IMR-90 (cell line): ENCODE results near the gene TFIP11. TPM values are rescaled to one million over a fixed set of nuclear protein-coding genes. Genes with fewer than 3 reads are reported as not detected.

ENCODE experiments used
- ATAC-seq: fragments of 200-7000 bp; cut with Tn5 transposase; 2 replicates; pipeline ENCODE4 v1.9.1; 2020; ENCODE audit warnings: low read depth, mild to moderate bottlenecking, moderate library complexity
- BruUV-seq: library from RNA; stranded (reverse); fragments of 400-500 nt; replicated peaks from 2 replicates; lab custom pipeline; 2021; lab: Mats Ljungman, UMichigan
- CTCF ChIA-PET: fragments of 300-600 bp; formaldehyde crosslinking; extraction: SDS; loops from one replicate; lab custom pipeline; 2021; ENCODE audit warnings: antibody characterized with exemption; lab: Yijun Ruan, JAX
- POLR2A ChIA-PET: fragments of 300-600 bp; sonication (Branson Sonifier 250); formaldehyde crosslinking; loops from one replicate; lab custom pipeline; 2022; ENCODE audit warnings: antibody characterized with exemption; ENCODE audit not compliant: unreplicated experiment; lab: Charles Lee
- DNase-seq: peaks from one replicate; pipeline ENCODE4 v3.0.0; 2013
- H2AFZ ChIP-seq: replicated peaks from 2 replicates; pipeline ENCODE3; 2013; ENCODE audit warnings: low read length, mild to moderate bottlenecking; ENCODE audit not compliant: poor library complexity
- H2AK5ac ChIP-seq: 2 replicates; pipeline ENCODE4 v1.6.1; 2013; ENCODE audit warnings: low read depth, low read length, inconsistent platforms
- H2AK9ac ChIP-seq: replicated peaks from 2 replicates; pipeline ENCODE3; 2013; ENCODE audit warnings: mild to moderate bottlenecking, low read depth, low read length, moderate library complexity; ENCODE audit not compliant: poor library complexity
- H2BK120ac ChIP-seq: 2 replicates; pipeline ENCODE4 v1.6.1; 2013; ENCODE audit warnings: low read depth, low read length, inconsistent platforms
- H2BK15ac ChIP-seq: 3 replicates; pipeline ENCODE4 v1.6.1; 2013; ENCODE audit warnings: low read depth, low read length, inconsistent platforms
- H2BK20ac ChIP-seq: 2 replicates; pipeline ENCODE4 v1.6.1; 2013; ENCODE audit warnings: low read depth, mild to moderate bottlenecking, inconsistent platforms, low read length, moderate library complexity
- H2BK5ac ChIP-seq: 2 replicates; pipeline ENCODE4 v1.6.1; 2013; ENCODE audit warnings: mild to moderate bottlenecking, low read depth, low read length, inconsistent platforms; ENCODE audit not compliant: poor library complexity, severe bottlenecking
- H3K14ac ChIP-seq: replicated peaks from 2 replicates; pipeline ENCODE4 v1.6.1; 2013; ENCODE audit warnings: low read depth, low read length, inconsistent platforms
- H3K18ac ChIP-seq: 2 replicates; pipeline ENCODE4 v1.6.1; 2013; ENCODE audit warnings: low read depth, low read length, control low read depth
- H3K23ac ChIP-seq: 2 replicates; pipeline ENCODE4 v1.6.1; 2013; ENCODE audit warnings: low read depth, low read length, inconsistent platforms
- H3K27ac ChIP-seq: 2 replicates; pipeline ENCODE4 v1.5.1; 2013; ENCODE audit warnings: mild to moderate bottlenecking, control low read depth, low read length; ENCODE audit not compliant: insufficient read depth
- H3K27me3 ChIP-seq: 2 replicates; pipeline ENCODE4 v1.6.1; 2013; ENCODE audit warnings: low read length; ENCODE audit not compliant: control insufficient read depth, insufficient read depth
- H3K36me3 ChIP-seq: 2 replicates; pipeline ENCODE4 v1.6.1; 2013; ENCODE audit warnings: low read length, mixed read lengths; ENCODE audit not compliant: control insufficient read depth, insufficient read depth
- H3K4ac ChIP-seq: 2 replicates; pipeline ENCODE4 v1.6.1; 2013; ENCODE audit warnings: low read depth, low read length, inconsistent platforms
- H3K4me1 ChIP-seq: 2 replicates; pipeline ENCODE4 v1.6.1; 2013; ENCODE audit warnings: low read length, mixed read lengths; ENCODE audit not compliant: control insufficient read depth, insufficient read depth
- H3K4me2 ChIP-seq: 2 replicates; pipeline ENCODE4 v1.6.1; 2013; ENCODE audit warnings: low read depth, mild to moderate bottlenecking, control low read depth, low read length, moderate library complexity
- H3K4me3 ChIP-seq: 2 replicates; pipeline ENCODE4 v1.5.1; 2013; ENCODE audit warnings: low read depth, mild to moderate bottlenecking, control low read depth, low read length, moderate library complexity; ENCODE audit not compliant: insufficient read depth
- H3K56ac ChIP-seq: 2 replicates; pipeline ENCODE4 v1.6.1; 2013; ENCODE audit warnings: low read length, inconsistent platforms; ENCODE audit not compliant: insufficient read depth; ENCODE audit errors: extremely low read depth
- H3K79me1 ChIP-seq, 2 experiments: 2 replicates each; pipeline ENCODE4 v1.6.1; 2013; ENCODE audit warnings: low read length in 2 of 2, inconsistent platforms in 1 of 2, low read depth in 1 of 2
- H3K9ac ChIP-seq: 2 replicates; pipeline ENCODE4 v1.6.1; 2013; ENCODE audit warnings: low read depth, low read length, control low read depth
- H3K9me1 ChIP-seq: 2 replicates; pipeline ENCODE4 v1.6.1; 2013; ENCODE audit warnings: low read length, inconsistent platforms; ENCODE audit not compliant: insufficient read depth
- H3K9me3 ChIP-seq: 2 replicates; pipeline ENCODE4 v1.6.1; 2013; ENCODE audit warnings: low read length; ENCODE audit not compliant: control insufficient read depth, insufficient read depth
- H4K20me1 ChIP-seq: 2 replicates; pipeline ENCODE4 v1.6.1; 2013; ENCODE audit warnings: low read length, inconsistent platforms; ENCODE audit not compliant: insufficient read depth
- H4K5ac ChIP-seq: 2 replicates; pipeline ENCODE4 v1.6.1; 2013; ENCODE audit warnings: mild to moderate bottlenecking, low read depth, low read length, control low read depth
- H4K8ac ChIP-seq, 2 experiments: 2 replicates each; pipeline ENCODE4 v1.6.1; 2013; ENCODE audit warnings: low read depth in 2 of 2, low read length in 2 of 2, control low read depth in 1 of 2, inconsistent platforms in 1 of 2
- H4K91ac ChIP-seq: 2 replicates; pipeline ENCODE4 v1.6.1; 2013; ENCODE audit warnings: low read depth, low read length, inconsistent platforms; ENCODE audit not compliant: insufficient read depth
- BHLHE40 ChIP-seq: fragments of 150-350 bp; IDR thresholded peaks from 2 replicates; pipeline ENCODE4 v1.6.1; 2016; ENCODE audit warnings: mild to moderate bottlenecking, low read depth, low read length
- CEBPB ChIP-seq: IDR thresholded peaks from 2 replicates; pipeline ENCODE4 v1.6.1; 2012; ENCODE audit warnings: low read depth, low read length, improper control_type of control experiment
- CHD1 ChIP-seq: IDR thresholded peaks from 2 replicates; pipeline ENCODE4 v1.6.1; 2012; ENCODE audit warnings: low read depth, low read length, improper control_type of control experiment
- FOS ChIP-seq: fragments of 150-350 bp; IDR thresholded peaks from 2 replicates; pipeline ENCODE4 v1.6.1; 2016; ENCODE audit warnings: low read depth, low read length
- MAFK ChIP-seq: IDR thresholded peaks from 2 replicates; pipeline ENCODE4 v1.6.1; 2012; ENCODE audit warnings: low read depth, low read length, improper control_type of control experiment
- MAZ ChIP-seq: IDR thresholded peaks from 2 replicates; pipeline ENCODE4 v1.6.1; 2012; ENCODE audit warnings: low read depth, mild to moderate bottlenecking, low read length, improper control_type of control experiment, moderate library complexity, borderline replicate concordance
- MXI1 ChIP-seq: IDR thresholded peaks from 2 replicates; pipeline ENCODE4 v1.6.1; 2012; ENCODE audit warnings: low read depth, mild to moderate bottlenecking, low read length, moderate library complexity, borderline replicate concordance
- NFE2L2 ChIP-seq: fragments of 150-350 bp; IDR thresholded peaks from 2 replicates; pipeline ENCODE4 v1.6.1; 2016; ENCODE audit warnings: low read depth, mild to moderate bottlenecking, low read length
- POLR2A ChIP-seq: IDR thresholded peaks from 2 replicates; pipeline ENCODE4 v1.6.1; 2012; ENCODE audit warnings: mild to moderate bottlenecking, low read depth, low read length
- RAD21 ChIP-seq: IDR thresholded peaks from 2 replicates; pipeline ENCODE4 v1.6.1; 2012; ENCODE audit warnings: low read length, improper control_type of control experiment
- RCOR1 ChIP-seq: IDR thresholded peaks from 2 replicates; pipeline ENCODE4 v1.6.1; 2012; ENCODE audit warnings: mild to moderate bottlenecking, low read length, improper control_type of control experiment; ENCODE audit not compliant: insufficient replicate concordance
- RFX5 ChIP-seq: IDR thresholded peaks from 2 replicates; pipeline ENCODE4 v1.8.0; 2012; ENCODE audit warnings: low read depth, mild to moderate bottlenecking, low read length, moderate library complexity
- SMC3 ChIP-seq: fragments of 150-350 bp; IDR thresholded peaks from 2 replicates; pipeline ENCODE4 v1.6.1; 2016; ENCODE audit warnings: low read depth, mild to moderate bottlenecking, antibody characterized with exemption, low read length, moderate library complexity
- WGBS, 2 experiments: methylation state at CpG; one replicate each; pipeline versions ENCODE4 v1.1.5 to v1.1.7; 2013; ENCODE audit warnings: missing lambda C conversion rate in 2 of 2; ENCODE audit not compliant: insufficient read length in 1 of 2; ENCODE audit errors: extremely low coverage in 2 of 2; 5-methylcytosine and 5-hydroxymethylcytosine counted together
- dilution Hi-C: fragments of 300-500 bp; cut with HindIII; formaldehyde crosslinking; loops from one replicate; pipeline ENCODE4 v1.14.3; 2018; ENCODE audit warnings: low sequenced_read_pairs; ENCODE audit not compliant: unreplicated experiment
- in situ Hi-C: fragments of 300-500 bp; cut with MboI; formaldehyde crosslinking; loops from 3 replicates; pipeline ENCODE4 v1.14.3; 2019; ENCODE audit warnings: low sequenced_read_pairs, inconsistent platforms, mixed read lengths
- intact Hi-C: fragments of 100-400 bp; cut with micrococcal nuclease; formaldehyde crosslinking; loops from 2 replicates; pipeline ENCODE4 v1.10.0; 2022
- polyA plus RNA-seq, 3 experiments: library from polyadenylated mRNA; depleted of rRNA; stranded (reverse); fragments of >200 nt; gene quantifications; 2 replicates each; pipeline ENCODE4 v1.2.3, GENCODE V29; 2012; ENCODE audit warnings: low replicate concordance in 1 of 3
- total RNA-seq: library from RNA; depleted of rRNA; stranded (reverse); fragments of >200 nt; gene quantifications from 2 replicates; pipeline ENCODE4 v1.2.3, GENCODE V29; 2012
- TF ChIP-seq, protein P1 (sequence below): conservative IDR thresholded peaks from 2 replicates; pipeline ENCODE4 v1.5.1; 2012; ENCODE audit warnings: mild to moderate bottlenecking, low read depth, low read length, improper control_type of control experiment
- TF ChIP-seq, protein P2 (sequence below): fragments of 150-350 bp; IDR thresholded peaks from 2 replicates; pipeline ENCODE4 v1.6.1; 2016; ENCODE audit warnings: low read depth, mild to moderate bottlenecking, low read length, moderate library complexity, borderline replicate concordance
- TF ChIP-seq, protein P3 (sequence below): fragments of 150-350 bp; IDR thresholded peaks from 2 replicates; pipeline ENCODE4 v1.6.1; 2017; ENCODE audit warnings: mild to moderate bottlenecking, antibody characterized with exemption, low read length, low read depth

Gene TFIP11
- total and polyA plus RNA-seq, 2 of the 4 experiments (the other 2 are of a cell fraction), result 22.5 to 43.2 TPM

DNA sequence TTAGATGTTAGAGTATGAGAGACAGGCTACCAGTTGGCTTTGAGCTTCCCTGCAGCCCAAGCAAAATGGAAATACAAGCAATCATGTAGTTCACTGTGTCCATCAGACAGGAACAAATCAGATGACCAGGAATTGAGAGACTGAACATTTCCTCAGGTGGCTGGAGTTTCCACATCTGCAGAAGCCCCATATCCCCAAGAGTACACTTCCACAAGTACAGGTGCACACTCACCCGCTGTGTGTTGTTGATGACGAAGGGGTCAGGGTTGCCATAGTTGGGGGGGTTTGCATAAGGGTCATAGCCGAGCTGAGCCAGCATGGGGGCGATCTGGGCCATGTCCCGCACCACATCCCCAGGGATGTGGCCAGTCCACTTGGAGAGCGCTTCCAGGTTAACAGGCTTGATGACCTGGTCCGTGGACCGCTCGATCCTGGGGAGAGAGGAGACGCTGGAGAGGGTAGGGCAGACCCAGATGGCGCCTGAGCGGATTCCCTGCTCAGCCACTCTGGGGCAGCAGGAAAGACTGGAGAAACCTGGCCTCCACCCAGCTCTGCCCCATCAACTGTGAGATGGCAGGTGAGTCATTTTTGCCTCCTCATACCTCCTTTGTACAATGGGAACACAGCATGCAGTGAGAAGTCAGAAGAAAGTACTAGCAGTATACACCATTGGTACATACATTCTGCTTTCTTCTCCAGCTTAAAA, 23.9 kb upstream of the TFIP11 start:
- Histone ChIP-seq H4K91ac (no peak overlapping the region), H3K14ac (no peak overlapping the region), H3K27ac (no peak overlapping the region), H3K56ac (no peak overlapping the region), H3K18ac (no peak overlapping the region), H3K4ac (no peak overlapping the region), H2BK120ac (no peak overlapping the region), H3K9me1 (no peaks in the 10 kb centered on the region; the same call in none of the 2 replicates), H3K4me1 (no peaks in the 10 kb centered on the region), H4K8ac (no peak overlapping the region), H2AK9ac (peak overlapping the region; percentile 76), H3K9ac (no peak overlapping the region), H4K5ac (no peak overlapping the region), H3K23ac (no peak overlapping the region), H2BK20ac (no peak overlapping the region), H2AFZ (no peak overlapping the region), H3K9me3 (no peaks in the 10 kb centered on the region), H3K4me3 (no peak overlapping the region), H4K20me1 (0 out of 2 replicates have a peak, but pooled peaks cover 4% of the 10 kb centered on the region), H3K27me3 (no peaks in the 10 kb centered on the region), H2AK5ac (no peak overlapping the region), H2BK15ac (no peak overlapping the region), H3K4me2 (no peak overlapping the region), H3K36me3 (peaks cover 26% of the 10 kb centered on the region), H3K79me1 (peaks cover 3 to 53% of the 10 kb centered on the region in 2 experiments), H2BK5ac (no peak overlapping the region)
- BruUV-seq, result no TSS peak
- DNase-seq, result no peak
- dilution Hi-C loops (no loop called here), in situ Hi-C loops (loop anchor here (10.0 kb wide), 1 partner anchor 59 kb away; the partner anchor contains the start of gene TPST2), intact Hi-C loops (no loop called here)
- no CpG with 5 or more reads among the region's 12 CpGs for WGBS, 2 experiments
- POLR2A ChIA-PET, result no interaction called here
- TF ChIP-seq, protein P1, sequence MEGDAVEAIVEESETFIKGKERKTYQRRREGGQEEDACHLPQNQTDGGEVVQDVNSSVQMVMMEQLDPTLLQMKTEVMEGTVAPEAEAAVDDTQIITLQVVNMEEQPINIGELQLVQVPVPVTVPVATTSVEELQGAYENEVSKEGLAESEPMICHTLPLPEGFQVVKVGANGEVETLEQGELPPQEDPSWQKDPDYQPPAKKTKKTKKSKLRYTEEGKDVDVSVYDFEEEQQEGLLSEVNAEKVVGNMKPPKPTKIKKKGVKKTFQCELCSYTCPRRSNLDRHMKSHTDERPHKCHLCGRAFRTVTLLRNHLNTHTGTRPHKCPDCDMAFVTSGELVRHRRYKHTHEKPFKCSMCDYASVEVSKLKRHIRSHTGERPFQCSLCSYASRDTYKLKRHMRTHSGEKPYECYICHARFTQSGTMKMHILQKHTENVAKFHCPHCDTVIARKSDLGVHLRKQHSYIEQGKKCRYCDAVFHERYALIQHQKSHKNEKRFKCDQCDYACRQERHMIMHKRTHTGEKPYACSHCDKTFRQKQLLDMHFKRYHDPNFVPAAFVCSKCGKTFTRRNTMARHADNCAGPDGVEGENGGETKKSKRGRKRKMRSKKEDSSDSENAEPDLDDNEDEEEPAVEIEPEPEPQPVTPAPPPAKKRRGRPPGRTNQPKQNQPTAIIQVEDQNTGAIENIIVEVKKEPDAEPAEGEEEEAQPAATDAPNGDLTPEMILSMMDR, result no peak
- TF ChIP-seq MAFK (no peak), BHLHE40 (no peak), CEBPB (no peak), POLR2A (no peak), RCOR1 (no peak), NFE2L2 (no peak), SMC3 (no peak), MXI1 (no peak), RFX5 (no peak), FOS (no peak), RAD21 (no peak), MAZ (no peak), CHD1 (no peak)
- TF ChIP-seq, protein P2, sequence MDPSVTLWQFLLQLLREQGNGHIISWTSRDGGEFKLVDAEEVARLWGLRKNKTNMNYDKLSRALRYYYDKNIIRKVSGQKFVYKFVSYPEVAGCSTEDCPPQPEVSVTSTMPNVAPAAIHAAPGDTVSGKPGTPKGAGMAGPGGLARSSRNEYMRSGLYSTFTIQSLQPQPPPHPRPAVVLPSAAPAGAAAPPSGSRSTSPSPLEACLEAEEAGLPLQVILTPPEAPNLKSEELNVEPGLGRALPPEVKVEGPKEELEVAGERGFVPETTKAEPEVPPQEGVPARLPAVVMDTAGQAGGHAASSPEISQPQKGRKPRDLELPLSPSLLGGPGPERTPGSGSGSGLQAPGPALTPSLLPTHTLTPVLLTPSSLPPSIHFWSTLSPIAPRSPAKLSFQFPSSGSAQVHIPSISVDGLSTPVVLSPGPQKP, result no peak
- TF ChIP-seq, protein P3, sequence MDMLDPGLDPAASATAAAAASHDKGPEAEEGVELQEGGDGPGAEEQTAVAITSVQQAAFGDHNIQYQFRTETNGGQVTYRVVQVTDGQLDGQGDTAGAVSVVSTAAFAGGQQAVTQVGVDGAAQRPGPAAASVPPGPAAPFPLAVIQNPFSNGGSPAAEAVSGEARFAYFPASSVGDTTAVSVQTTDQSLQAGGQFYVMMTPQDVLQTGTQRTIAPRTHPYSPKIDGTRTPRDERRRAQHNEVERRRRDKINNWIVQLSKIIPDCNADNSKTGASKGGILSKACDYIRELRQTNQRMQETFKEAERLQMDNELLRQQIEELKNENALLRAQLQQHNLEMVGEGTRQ, result no peak
- no peak for ATAC-seq
- CTCF ChIA-PET, result no interaction called here
